HG02840 (cell line): ENCODE measurements around the gene CAMKMT.

Experiments
- ATAC-seq: cut with Tn5 transposase; IDR thresholded peaks from one replicate; pipeline ENCODE4 v1.9.1; 2021; ENCODE audit warnings: mild to moderate bottlenecking, moderate library complexity, moderate number of reproducible peaks; ENCODE audit not compliant: unreplicated experiment, low FRiP score

Gene CAMKMT

DNA sequence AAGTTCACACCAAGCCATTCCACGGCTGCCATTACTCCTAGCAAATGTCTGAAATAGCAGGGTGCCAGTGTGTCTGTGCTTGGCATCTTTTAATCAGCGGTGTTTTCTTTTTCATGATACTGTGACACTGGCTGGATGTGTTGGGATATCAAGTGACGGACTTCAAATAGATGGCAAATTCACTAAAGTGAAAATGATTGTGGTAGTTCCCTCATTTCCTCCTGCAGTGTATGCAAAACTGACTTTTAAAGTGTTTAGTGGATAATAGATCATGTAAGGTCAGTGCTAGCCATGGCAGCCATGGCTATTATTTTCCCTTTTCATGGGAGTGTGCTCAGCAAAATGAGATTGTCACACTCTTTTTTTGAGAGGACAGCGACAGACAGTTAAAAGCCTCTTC lies 318.2 kb downstream of the CAMKMT start:
- no peak for ATAC-seq

GRCh38 chr2:44680424-44680971 lies 318.8 kb downstream of the CAMKMT start:
- ATAC-seq = no peak

- no peak for ATAC-seq
These were observed 319.3 kb downstream of the CAMKMT start for GRCh38 chr2:44680983-44681531.

- no peak for ATAC-seq
These were observed 320.7 kb downstream of the CAMKMT start for GRCh38 chr2:44682459-44682858.

DNA sequence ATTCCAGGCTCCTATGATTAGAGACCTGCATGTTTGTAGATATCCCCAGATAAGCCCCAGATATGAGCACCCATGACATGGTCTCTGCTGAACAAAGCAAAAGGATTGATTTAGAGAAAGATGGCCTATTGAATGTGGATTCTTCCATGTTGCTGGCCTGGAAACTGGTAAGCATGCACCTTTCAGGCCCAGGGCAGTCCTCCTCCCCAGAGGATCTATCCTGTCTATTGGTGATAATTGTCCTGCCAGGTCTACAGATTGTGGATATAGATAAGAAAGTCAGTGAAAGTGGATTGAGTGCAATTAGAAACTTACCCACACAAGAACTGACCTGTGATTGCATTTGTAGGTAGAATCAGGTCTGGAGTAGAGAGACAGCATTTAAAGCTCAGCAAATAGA lies 322.8 kb downstream of the CAMKMT start:
- ATAC-seq = no peak

GRCh38 chr2:44686561-44686960 lies 324.8 kb downstream of the CAMKMT start:
- no peak for ATAC-seq

DNA sequence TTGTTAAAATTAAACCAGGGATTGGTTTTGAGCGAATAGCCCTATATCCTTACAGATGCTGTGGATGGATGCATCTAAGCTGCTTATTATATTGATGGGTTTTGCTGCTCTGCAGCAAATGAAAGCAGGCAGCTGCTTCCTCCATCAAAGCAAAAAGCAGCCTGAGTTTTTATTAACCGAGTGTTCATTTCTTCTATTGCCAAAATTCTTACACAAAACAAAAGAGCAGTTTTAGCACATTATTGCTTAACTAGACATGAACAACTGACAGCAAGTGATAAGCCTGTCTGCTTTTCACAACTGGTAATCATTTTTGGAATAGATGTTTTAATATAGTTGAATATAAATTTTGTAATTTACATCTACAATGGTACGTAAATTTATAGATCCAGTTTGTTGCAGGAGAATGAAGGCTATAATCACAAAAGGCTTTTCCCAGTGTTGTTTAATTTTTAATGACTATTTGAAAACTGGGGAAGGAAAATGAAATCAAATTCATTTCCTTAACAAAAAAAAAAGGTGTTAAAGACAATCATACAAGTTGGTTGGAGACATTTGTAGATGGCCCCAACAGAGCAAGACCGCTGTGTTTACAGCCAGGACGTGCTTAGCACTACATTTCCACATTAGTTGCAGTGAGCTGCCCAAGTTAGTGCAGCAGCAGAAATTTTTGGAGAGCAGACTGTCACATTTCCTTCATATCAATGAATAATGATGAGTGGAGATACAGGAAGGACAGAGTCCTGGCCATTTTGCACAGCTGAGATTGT lies 326.1 kb downstream of the CAMKMT start:
- no peak for ATAC-seq

GRCh38 chr2:44688456-44689124 lies 326.8 kb downstream of the CAMKMT start:
- ATAC-seq = no peak

- no peak for ATAC-seq
These were observed 327.8 kb downstream of the CAMKMT start for GRCh38 chr2:44689516-44689915.

- ATAC-seq = no peak
These were observed 329.5 kb downstream of the CAMKMT start for GRCh38 chr2:44691174-44691785.

DNA sequence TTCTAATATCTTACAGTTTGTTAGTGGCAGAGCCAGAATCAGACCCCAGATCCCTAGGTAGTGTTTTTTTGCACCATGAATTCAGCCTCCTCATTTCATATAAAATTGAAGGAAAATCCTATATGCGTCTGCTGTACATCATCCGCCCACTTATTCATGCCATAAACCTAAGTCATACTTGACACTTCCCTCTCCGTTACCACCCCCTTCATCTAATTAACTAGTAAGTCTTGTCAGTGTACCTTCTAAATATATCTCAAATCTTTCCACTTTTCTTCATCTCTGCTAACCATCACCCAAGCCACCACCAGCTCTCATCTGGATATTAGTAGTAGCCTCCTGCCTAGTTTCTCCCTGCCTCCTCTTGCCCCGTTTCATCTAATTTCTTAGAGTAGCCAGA lies 331.1 kb downstream of the CAMKMT start:
- no peak for ATAC-seq

DNA sequence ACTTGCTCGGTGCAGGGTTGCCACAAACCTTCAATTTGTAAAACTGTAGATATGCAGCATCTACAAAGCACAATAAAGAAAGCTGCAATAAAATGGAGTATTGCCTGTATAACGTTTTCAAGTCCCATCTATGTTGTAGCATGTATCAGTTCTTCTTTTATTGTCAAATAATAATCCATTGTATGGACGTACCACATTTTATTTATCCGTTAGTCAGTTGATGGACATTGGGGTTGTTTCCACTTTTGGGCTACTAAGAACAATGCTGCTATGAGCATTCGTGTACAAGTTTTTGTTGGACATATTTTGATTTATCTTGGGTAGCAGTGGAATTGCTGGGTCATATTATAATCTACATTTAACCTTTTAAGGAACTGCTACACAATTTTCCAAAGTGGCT lies 339.1 kb downstream of the CAMKMT start:
- ATAC-seq = no peak

DNA sequence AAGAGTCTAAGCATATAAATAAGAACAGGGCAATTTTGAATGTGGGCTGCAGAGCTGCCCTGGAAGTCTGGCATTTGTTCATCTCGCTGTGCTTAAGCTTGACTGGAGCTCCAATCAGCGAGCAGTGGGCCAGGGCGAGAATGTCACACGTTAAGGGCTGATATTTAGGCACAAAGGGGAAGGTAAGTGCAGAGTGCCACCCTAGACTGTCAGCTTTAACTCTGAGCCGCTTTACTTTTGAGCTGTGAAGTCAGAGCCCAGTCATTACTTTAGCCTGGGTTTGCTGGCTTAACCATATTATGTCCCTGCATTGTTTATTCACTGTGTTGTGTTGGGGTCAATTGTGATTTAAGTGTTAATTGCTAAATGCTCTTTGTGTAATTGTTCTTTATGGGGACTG lies 343.6 kb downstream of the CAMKMT start:
- no peak for ATAC-seq

DNA sequence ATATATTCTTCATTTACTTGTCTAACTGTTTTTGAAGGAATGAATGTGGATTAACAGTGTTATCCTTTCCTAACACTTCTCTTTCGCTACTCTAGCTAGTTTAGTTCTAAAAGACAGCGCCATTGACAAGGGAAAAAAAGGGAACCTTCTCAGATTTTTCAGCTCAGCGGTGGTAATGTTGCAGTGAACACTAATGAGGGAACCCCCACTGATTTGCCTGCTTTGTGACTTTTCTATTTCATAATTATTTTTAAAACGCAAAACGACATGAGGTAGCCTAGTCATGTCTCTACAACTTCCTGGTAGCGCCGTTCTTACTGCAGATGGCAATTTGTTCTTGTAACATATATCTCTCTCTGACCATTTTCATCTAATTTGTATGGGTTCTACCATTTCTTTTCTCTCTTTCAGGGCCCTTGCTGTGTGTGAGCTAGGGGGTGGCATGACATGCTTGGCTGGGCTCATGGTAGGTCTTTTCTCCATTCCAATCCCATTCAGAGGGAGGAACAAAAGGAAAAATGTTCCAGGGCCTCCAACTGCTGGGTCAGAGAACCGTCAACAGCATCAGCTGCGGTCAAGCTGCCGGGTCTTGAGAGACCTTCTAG lies 344.2 kb downstream of the CAMKMT start:
- no peak for ATAC-seq

DNA sequence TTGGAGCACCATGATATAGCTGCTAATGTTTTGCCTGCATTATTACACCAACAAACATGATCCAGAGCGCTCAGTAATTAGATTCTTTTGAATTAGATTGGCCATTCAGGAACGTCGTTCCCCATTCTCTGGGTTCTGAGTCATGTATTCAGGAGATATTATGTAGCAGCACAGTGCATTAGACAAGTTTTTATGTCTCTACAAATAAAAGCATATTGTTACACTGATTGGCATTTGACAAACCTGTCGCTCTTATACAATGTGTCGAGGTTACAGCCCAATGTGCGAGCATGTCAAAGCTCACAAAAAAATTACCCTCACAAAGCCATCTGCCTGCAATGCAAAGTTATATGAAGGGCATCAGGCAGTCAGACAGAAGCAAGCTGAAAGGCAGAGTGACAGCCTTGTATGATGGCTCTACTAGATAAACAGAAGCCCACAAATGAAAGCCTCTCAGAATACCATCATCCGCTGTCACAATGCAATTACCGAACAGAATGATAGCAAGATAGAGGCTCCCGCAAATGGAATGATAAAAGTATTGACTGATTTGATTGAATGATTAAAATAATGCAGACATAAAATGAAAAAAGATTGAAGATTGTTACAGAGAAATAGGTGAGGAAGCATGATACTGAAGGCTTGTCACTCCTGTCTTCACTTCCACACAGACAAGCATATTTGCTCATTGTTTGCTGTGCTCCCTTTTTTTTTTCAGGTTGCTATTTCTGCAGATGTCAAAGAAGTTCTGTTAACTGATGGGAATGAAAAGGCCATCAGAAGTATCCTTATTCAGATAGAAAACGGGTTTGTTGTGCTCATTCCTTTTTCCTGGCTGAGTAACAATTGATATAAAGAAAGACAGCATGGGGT lies 345.2 kb downstream of the CAMKMT start:
- ATAC-seq = no peak

GRCh38 chr2:44707945-44708660 lies 346.4 kb downstream of the CAMKMT start:
- ATAC-seq = no peak

DNA sequence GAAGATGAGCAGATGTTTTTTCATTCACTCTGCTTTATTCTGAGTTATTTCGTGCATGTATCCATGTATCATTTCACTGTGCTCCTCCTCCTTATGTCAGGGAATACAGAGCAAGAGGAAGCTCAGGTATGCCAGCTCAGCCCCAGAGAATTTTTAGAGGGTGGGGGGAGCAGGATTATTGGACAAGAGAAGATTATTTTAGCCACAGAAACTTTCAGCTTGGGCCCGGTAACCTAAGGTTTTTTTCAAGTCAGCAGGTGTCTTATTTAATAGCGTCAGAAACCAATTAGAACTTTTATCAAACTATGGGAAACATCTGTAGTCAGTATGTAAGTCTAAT lies 346.9 kb downstream of the CAMKMT start:
- no peak for ATAC-seq

DNA sequence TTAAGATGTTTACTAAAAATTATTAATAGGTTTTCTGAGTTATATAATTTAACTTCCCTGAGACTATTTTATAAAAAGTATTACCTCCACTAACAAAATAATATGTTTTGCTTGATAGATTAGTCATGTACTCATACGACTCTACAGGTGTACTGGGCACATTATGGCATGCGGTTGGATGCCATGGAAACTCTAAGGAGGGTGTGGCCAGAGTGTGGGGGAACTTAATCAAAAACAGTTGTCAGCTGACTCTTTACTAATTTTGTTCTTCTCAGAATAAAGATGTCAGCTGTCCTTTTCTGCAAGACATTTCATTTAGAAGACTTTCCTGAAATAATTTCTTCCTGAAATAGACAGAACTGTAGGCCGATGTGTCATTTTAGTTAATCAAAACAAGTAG lies 351.4 kb downstream of the CAMKMT start:
- ATAC-seq = no peak

DNA sequence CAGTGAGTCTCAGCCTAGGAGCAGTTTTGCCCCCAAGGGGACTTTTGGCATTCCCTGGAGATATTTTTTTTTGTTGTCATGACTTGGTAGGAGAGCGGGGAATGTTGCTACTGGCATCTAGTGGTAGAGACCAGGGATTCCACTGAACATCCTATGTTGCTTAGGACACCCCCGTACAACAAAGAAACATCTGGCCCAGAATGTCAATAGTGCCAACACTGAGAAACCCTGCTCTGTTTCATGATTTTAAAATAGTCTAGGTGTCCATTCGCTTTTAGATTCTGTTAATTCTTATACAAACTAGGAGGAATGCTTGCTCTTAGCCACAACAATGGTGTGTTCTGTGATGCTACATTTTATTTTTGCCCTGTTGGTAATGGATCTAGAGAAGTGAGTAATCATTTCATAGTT lies 353.9 kb downstream of the CAMKMT start:
- ATAC-seq = no peak
